ENCODE data around the gene RAD54L. TPM values are rescaled to one million over a fixed set of nuclear protein-coding genes. Genes with fewer than 3 reads are reported as not detected.
"Not testable (repeated sequence)": the region's sequence is repeated elsewhere in the genome, so short reads cannot be mapped to it uniquely, and the experiment has no call there.

The RAD54L gene
- total RNA-seq, 4 donors from 2014 or later, result 1.2 TPM; not detected in 3

DNA sequence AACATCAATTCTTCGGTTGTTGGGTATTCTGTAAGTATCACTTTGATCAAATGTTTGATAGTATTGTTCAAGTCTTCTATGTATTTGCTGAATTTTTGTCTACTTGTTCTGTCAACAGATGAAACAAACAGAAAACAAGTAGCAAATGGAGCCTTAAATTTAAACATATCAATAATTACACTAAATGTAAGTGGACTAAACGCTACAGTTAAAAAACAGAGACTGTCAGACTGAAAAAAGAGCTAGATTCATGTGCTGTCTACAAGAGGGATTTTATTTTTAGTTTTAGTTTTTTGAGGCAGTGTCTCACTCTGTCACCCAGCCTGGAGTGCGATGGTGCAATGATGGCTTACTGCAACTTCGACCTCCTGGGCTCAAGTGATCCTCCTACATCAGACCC, 10.7 kb upstream of the RAD54L start:
- Histone ChIP-seq H3K27ac (replicated peaks in 1 of 4) (no peak overlapping the region), H3K36me3 (no peaks in the 10 kb centered on the region), H3K4me1 (no peaks in the 10 kb centered on the region), H3K4me3 (no peak overlapping the region), H3K27me3 (no peaks in the 10 kb centered on the region), H3K9me3 (peaks cover 0 to 8% (median 3%) of the 10 kb centered on the region in 4 donors)
- 89% methylated on average over 4 of the region's 4 CpGs for WGBS
- intact Hi-C loops (cut with DNase I), result no loop called here
- DNase-seq (ENCODE audit: extremely low spot score), result no peak
- TF ChIP-seq POLR2A (IDR thresholded peaks at IDR 0.05; ENCODE audit: low read depth), result no peak
- no peak for TF ChIP-seq EP300 (IDR thresholded peaks at IDR 0.05)
- TF ChIP-seq, protein P1, sequence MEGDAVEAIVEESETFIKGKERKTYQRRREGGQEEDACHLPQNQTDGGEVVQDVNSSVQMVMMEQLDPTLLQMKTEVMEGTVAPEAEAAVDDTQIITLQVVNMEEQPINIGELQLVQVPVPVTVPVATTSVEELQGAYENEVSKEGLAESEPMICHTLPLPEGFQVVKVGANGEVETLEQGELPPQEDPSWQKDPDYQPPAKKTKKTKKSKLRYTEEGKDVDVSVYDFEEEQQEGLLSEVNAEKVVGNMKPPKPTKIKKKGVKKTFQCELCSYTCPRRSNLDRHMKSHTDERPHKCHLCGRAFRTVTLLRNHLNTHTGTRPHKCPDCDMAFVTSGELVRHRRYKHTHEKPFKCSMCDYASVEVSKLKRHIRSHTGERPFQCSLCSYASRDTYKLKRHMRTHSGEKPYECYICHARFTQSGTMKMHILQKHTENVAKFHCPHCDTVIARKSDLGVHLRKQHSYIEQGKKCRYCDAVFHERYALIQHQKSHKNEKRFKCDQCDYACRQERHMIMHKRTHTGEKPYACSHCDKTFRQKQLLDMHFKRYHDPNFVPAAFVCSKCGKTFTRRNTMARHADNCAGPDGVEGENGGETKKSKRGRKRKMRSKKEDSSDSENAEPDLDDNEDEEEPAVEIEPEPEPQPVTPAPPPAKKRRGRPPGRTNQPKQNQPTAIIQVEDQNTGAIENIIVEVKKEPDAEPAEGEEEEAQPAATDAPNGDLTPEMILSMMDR (IDR thresholded peaks at IDR 0.05), result no peak
- TF ChIP-seq POLR2AphosphoS5 (IDR thresholded peaks at IDR 0.05), result no peak

DNA sequence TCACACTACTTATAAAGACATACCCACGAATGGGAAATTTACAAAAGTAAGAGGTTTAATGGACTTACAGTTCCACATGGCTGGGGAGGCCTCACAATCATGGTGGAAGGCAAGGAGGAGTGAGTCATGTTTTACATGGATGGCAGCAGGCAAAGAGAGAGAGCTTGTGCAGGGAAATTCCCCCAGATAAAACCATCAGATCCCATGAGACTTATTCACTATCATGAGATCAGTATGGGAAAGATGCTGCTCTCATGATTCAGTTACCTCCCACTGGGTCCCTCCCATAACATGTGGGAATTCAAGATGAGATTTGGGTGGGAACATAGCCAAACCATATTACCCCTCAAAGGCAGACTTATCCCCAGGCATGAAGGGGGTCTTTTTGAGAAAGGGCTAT, 8.7 kb upstream of the RAD54L start:
- intact Hi-C loops (cut with DNase I); H3K9me3 ChIP-seq; H3K27me3 ChIP-seq; DNase-seq (ENCODE audit: extremely low spot score); H3K36me3 ChIP-seq; H3K4me3 ChIP-seq; H3K27ac ChIP-seq (replicated peaks in 1 of 4); H3K4me1 ChIP-seq: not testable (repeated sequence)
- WGBS, result 75% methylated on average over 1 of the region's 1 CpG

DNA sequence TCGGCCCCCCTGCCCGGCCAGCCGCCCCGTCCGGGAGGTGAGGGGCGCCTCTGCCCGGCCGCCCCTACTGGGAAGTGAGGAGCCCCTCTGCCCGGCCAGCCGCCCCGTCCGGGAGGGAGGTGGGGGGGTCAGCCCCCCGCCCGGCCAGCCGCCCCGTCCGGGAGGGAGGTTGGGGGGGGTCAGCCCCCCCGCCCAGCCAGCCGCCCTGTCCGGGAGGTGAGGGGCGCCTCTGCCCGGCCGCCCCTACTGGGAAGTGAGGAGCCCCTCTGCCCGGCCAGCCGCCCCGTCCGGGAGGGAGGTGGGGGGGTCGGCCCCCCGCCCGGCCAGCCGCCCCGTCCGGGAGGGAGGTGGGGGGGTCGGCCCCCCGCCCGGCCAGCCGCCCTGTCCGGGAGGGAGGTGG, 5.8 kb upstream of the RAD54L start:
- H3K4me1 ChIP-seq; H3K4me3 ChIP-seq; intact Hi-C loops (cut with DNase I); H3K27ac ChIP-seq (replicated peaks in 1 of 4); H3K36me3 ChIP-seq; H3K9me3 ChIP-seq; H3K27me3 ChIP-seq; DNase-seq (ENCODE audit: extremely low spot score): not testable (repeated sequence)
- no CpG with 5 or more reads among the region's 38 CpGs for WGBS

DNA sequence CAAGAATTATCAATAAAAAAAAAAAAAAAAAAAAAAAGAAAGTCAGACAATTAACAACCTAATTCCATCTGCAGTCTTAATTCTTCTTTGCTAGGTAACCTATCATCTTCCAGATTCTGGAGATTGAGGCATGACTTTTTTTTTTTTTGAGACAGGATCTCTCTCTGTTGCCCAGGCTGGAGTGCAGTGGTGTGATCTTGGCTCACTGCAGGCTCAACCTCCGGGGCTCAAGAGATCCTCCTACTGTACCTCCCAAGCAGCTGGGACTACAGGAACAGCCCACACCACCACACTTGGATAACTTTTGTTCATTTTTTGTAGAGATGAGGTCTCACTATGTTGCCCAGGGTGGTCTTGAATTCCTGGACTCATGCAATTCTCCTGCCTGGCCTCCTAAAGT, 4.6 kb upstream of the RAD54L start:
- DNase-seq (ENCODE audit: extremely low spot score), result no peak
- H3K9me3 ChIP-seq, result no peaks in the 10 kb centered on the region
- no peaks in the 10 kb centered on the region for H3K27me3 ChIP-seq
- TF ChIP-seq POLR2AphosphoS5 (IDR thresholded peaks at IDR 0.05) (no peak), EP300 (IDR thresholded peaks at IDR 0.05) (no peak), POLR2A (IDR thresholded peaks at IDR 0.05; ENCODE audit: low read depth) (no peak)
- TF ChIP-seq, protein P1 (IDR thresholded peaks at IDR 0.05), result no peak
- H3K36me3 ChIP-seq, result no peaks in the 10 kb centered on the region
- no peak overlapping the region for H3K4me3 ChIP-seq
- WGBS, result 57% methylated on average over 1 of the region's 1 CpG
- H3K4me1 ChIP-seq, result peaks cover 8 to 13% (median 10%) of the 10 kb centered on the region in 4 donors
- intact Hi-C loops (cut with DNase I), result no loop called here
- no peak overlapping the region for H3K27ac ChIP-seq (replicated peaks in 1 of 4)

DNA sequence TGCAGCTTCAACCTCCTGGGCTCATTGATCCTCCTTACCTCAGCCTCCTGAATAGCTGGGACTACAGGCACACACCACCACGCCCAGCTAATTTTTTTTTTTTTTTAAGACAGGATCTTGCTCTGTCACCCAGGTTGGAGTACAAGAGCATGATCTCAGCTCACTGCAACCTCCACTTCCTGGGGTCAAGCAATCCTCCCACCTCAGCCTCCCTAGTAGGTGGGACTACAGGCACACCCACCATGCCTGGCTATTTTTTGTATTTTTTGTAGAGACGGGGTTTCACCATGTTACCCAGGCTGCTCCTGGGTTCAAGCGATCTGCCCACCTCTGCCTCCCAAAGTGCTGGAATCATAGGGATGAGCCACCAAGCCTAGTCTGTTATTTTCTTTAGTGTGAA, 3.7 kb upstream of the RAD54L start:
- H3K9me3 ChIP-seq; intact Hi-C loops (cut with DNase I); H3K27ac ChIP-seq (replicated peaks in 1 of 4); H3K4me3 ChIP-seq; H3K36me3 ChIP-seq; DNase-seq (ENCODE audit: extremely low spot score); H3K27me3 ChIP-seq: not testable (repeated sequence)
- H3K4me1 ChIP-seq, result peaks cover 11 to 20% (median 17%) of the 10 kb centered on the region in 4 donors
- 92% methylated on average over 3 of the region's 3 CpGs for WGBS

DNA sequence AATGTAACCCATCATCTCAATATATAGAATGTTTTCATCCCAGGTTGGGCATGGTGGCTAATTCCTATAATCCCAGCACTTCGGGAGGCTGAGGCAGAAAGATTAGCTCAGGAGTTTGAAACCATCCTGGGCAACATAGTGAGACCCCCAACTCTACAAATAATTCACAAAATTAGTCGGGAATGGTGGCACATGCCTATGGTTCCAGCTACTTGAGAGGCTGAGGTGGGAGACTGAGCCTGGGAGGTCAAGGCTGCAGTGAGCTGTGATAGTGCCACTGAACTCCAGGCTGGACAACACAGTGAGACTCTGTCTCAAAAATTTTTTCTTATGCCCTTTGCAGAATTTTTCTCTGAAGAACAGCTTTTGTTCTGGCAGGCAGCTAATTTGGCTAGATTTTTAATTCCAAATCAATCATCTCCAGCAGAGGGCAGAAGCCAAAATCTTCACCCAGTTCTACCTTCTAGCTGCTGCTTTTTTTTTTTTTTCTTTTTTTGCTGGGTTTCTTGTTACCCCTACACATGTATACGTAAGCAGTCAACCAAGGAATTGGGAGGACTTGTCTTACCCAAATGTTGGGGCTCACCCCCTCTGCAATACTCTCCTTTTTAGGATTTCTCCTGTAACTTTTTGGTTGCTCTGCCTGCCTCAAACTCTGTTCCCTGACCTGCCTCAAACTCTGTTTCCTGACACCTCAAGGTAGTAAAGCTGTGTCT, 2.7 kb upstream of the RAD54L start:
- Histone ChIP-seq H3K4me3 (no peak overlapping the region), H3K9me3 (no peaks in the 10 kb centered on the region), H3K27me3 (no peaks in the 10 kb centered on the region), H3K36me3 (no peaks in the 10 kb centered on the region), H3K4me1 (peaks cover 11 to 20% (median 17%) of the 10 kb centered on the region in 4 donors), H3K27ac (replicated peaks in 1 of 4) (no peak overlapping the region)
- DNase-seq (ENCODE audit: extremely low spot score), result no peak
- TF ChIP-seq EP300 (IDR thresholded peaks at IDR 0.05) (no peak), POLR2AphosphoS5 (IDR thresholded peaks at IDR 0.05) (no peak)
- TF ChIP-seq, protein P1 (IDR thresholded peaks at IDR 0.05), result peak in 2 of 3 experiments; percentile 10 to 16
- intact Hi-C loops (cut with DNase I), result no loop called here
- WGBS, result 68% methylated on average over 3 of the region's 3 CpGs

DNA sequence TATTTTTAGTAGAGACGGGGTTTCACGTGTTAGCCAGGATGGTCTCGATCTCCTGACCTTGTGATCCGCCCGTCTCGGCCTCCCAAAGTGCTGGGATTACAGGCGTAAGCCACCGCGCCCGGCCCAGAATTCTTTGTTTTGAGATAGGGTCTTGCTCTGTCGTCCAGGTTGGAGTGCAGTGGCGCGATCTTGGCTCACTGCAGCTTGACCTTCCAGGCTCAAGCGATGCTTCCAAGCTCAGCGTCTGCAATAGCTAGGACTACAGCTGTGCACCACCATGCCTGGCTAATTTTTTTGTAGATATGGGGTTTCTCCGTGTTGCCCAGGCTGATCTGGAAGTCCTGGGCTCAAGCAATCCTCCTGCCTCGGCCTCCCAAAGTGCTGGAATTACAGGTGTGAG, 1.4 kb upstream of the RAD54L start:
- H3K9me3 ChIP-seq; intact Hi-C loops (cut with DNase I); H3K27ac ChIP-seq (replicated peaks in 1 of 4): not testable (repeated sequence)

More for the DNA sequence above, 1.4 kb upstream of the RAD54L start:
- peaks cover 11 to 20% (median 17%) of the 10 kb centered on the region in 4 donors for H3K4me1 ChIP-seq
- H3K4me3 ChIP-seq; H3K27me3 ChIP-seq; DNase-seq (ENCODE audit: extremely low spot score); H3K36me3 ChIP-seq: not testable (repeated sequence)
- 95% methylated on average over 17 of the region's 17 CpGs for WGBS

Data from esophagus muscularis mucosa (tissue), 4 donors.